Breast epithelium (tissue), 3 donors: ENCODE results near the gene CNR2.

ENCODE experiments used
- POLR2A ChIP-seq: fragments of 450-650 bp; IDR thresholded peaks from one replicate; pipeline ENCODE4 v1.6.1; 2016; ENCODE audit warnings: antibody characterized with exemption, mild to moderate bottlenecking, moderate library complexity
- POLR2AphosphoS5 ChIP-seq, 3 donors: sonication (generic); formaldehyde crosslinking; IDR thresholded peaks; one replicate each; pipeline ENCODE4 v1.6.1; 2017; ENCODE audit warnings: antibody characterized with exemption in 3 of 3
- TF ChIP-seq, protein P1 (sequence below), 3 donors: fragments of 450-650 bp; IDR thresholded peaks; one replicate each; pipeline ENCODE4 v1.5.1; 2016 to 2017; ENCODE audit warnings: antibody characterized with exemption in 3 of 3, mild to moderate bottlenecking in 3 of 3, moderate library complexity in 3 of 3

- TF ChIP-seq, protein P1, sequence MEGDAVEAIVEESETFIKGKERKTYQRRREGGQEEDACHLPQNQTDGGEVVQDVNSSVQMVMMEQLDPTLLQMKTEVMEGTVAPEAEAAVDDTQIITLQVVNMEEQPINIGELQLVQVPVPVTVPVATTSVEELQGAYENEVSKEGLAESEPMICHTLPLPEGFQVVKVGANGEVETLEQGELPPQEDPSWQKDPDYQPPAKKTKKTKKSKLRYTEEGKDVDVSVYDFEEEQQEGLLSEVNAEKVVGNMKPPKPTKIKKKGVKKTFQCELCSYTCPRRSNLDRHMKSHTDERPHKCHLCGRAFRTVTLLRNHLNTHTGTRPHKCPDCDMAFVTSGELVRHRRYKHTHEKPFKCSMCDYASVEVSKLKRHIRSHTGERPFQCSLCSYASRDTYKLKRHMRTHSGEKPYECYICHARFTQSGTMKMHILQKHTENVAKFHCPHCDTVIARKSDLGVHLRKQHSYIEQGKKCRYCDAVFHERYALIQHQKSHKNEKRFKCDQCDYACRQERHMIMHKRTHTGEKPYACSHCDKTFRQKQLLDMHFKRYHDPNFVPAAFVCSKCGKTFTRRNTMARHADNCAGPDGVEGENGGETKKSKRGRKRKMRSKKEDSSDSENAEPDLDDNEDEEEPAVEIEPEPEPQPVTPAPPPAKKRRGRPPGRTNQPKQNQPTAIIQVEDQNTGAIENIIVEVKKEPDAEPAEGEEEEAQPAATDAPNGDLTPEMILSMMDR (IDR thresholded peaks at IDR 0.05) = no peak
- no peak for TF ChIP-seq POLR2AphosphoS5 (IDR thresholded peaks at IDR 0.05)
- no peak for TF ChIP-seq POLR2A
Measured at GRCh38 chr1:23848673-23849616, 64.2 kb downstream of the CNR2 start.
